Lower lobe of right lung (tissue), 2 donors: ENCODE measurements around the gene ACOXL. TPM values are rescaled to one million over a fixed set of nuclear protein-coding genes. Genes with fewer than 3 reads are reported as not detected.

Experiments used
- ATAC-seq, 2 donors: fragments of 200-7000 bp; cut with Tn5 transposase; one replicate each; pipeline ENCODE4 v1.9.1; 2020 to 2022; ENCODE audit warnings: mild to moderate bottlenecking in 2 of 2, moderate library complexity in 2 of 2
- DNase-seq: peaks from one replicate; pipeline ENCODE4 v3.0.0-alpha.2; 2020
- H3K27ac ChIP-seq: fragments of 200-600 bp; one replicate; pipeline ENCODE4 v1.8.0; 2022
- H3K27me3 ChIP-seq: fragments of 200-600 bp; one replicate; pipeline ENCODE4 v1.8.0; 2022; ENCODE audit warnings: low read depth
- H3K36me3 ChIP-seq: fragments of 200-600 bp; one replicate; pipeline ENCODE4 v1.8.0; 2022; ENCODE audit warnings: mild to moderate bottlenecking
- H3K4me1 ChIP-seq: fragments of 200-600 bp; one replicate; pipeline ENCODE4 v1.8.0; 2022
- H3K4me3 ChIP-seq: fragments of 200-600 bp; one replicate; pipeline ENCODE4 v1.8.0; 2022; ENCODE audit warnings: mild to moderate bottlenecking
- H3K9me3 ChIP-seq: fragments of 200-600 bp; one replicate; pipeline ENCODE4 v1.8.0; 2022
- CTCF ChIP-seq: fragments of 200-600 bp; IDR thresholded peaks from one replicate; pipeline ENCODE4 v1.8.0; 2022; ENCODE audit warnings: antibody characterized with exemption, mild to moderate bottlenecking
- intact Hi-C: fragments of 100-400 bp; cut with DNase I; formaldehyde crosslinking; loops from one replicate; pipeline ENCODE4 v1.11.0; 2022
- total RNA-seq: library from RNA; stranded (reverse); fragmentation: NEBNext Ultra II Directional; extraction: Animal tissue kit (Norgen Biotek cat#: 25700); gene quantifications from one replicate; pipeline ENCODE4 v1.2.1, GENCODE V29; 2021
- donor health status: DM: no; HTN: yes; CAD: no; lungs with severe emphysema.

Gene ACOXL
- total RNA-seq, 1 donor from 2014 or later = 38.5 TPM

GRCh38 chr2:110785439-110785838 lies 53.1 kb downstream of the ACOXL start:
- Histone ChIP-seq H3K36me3 (no peaks in the 10 kb centered on the region), H3K4me3 (no peak overlapping the region), H3K27ac (no peak overlapping the region), H3K9me3 (no peaks in the 10 kb centered on the region), H3K4me1 (no peaks in the 10 kb centered on the region), H3K27me3 (no peaks in the 10 kb centered on the region)
- no peak for TF ChIP-seq CTCF
- intact Hi-C loops = no loop called here
- no peak for ATAC-seq
- no peak for DNase-seq

DNA sequence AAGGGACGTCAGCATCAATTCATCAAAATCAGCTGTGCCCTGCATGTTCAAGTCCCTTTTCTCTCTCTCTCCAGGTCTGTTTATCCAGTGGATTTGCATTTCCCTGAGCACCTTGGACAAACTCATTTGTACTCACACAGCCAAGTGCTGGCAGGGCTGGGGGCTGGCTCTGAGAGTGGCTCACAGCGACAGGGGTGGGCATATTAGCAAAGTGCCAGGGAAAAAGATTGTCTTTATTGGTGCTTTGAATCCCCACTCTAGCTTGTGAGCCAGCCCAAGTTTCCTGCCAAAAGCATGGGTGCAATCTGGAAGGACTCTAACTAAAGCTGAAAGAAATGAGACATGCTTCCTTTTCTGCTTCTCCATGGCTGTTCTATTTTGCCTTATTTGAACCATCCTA lies 56.6 kb downstream of the ACOXL start:
- no peak overlapping the region for H3K27ac ChIP-seq
- DNase-seq (no peak), ATAC-seq (no peak)
- no peaks in the 10 kb centered on the region for H3K9me3 ChIP-seq
- no peaks in the 10 kb centered on the region for H3K4me1 ChIP-seq
- intact Hi-C loops = no loop called here
- H3K27me3 ChIP-seq = no peaks in the 10 kb centered on the region
- H3K4me3 ChIP-seq = no peak overlapping the region
- TF ChIP-seq CTCF = no peak
- H3K36me3 ChIP-seq = no peaks in the 10 kb centered on the region

- ATAC-seq (no peak), DNase-seq (no peak)
- TF ChIP-seq CTCF = no peak
- Histone ChIP-seq H3K9me3 (no peaks in the 10 kb centered on the region), H3K4me3 (no peak overlapping the region), H3K27me3 (no peaks in the 10 kb centered on the region), H3K36me3 (peaks cover 4% of the 10 kb centered on the region), H3K4me1 (no peaks in the 10 kb centered on the region), H3K27ac (no peak overlapping the region)
- intact Hi-C loops = no loop called here
These were observed 57.3 kb downstream of the ACOXL start for GRCh38 chr2:110789706-110790105.

GRCh38 chr2:110790907-110791306 lies 58.5 kb downstream of the ACOXL start:
- no peak for DNase-seq
- no peaks in the 10 kb centered on the region for H3K9me3 ChIP-seq
- TF ChIP-seq CTCF = no peak
- no peaks in the 10 kb centered on the region for H3K4me1 ChIP-seq
- no peak overlapping the region for H3K4me3 ChIP-seq
- intact Hi-C loops = no loop called here
- no peak for ATAC-seq
- no peaks in the 10 kb centered on the region for H3K27me3 ChIP-seq
- H3K27ac ChIP-seq = no peak overlapping the region
- peaks cover 4% of the 10 kb centered on the region for H3K36me3 ChIP-seq

GRCh38 chr2:110791435-110791834 lies 59.1 kb downstream of the ACOXL start:
- TF ChIP-seq CTCF = no peak
- DNase-seq = no peak
- Histone ChIP-seq H3K36me3 (peaks cover 4% of the 10 kb centered on the region), H3K4me3 (no peak overlapping the region), H3K27me3 (no peaks in the 10 kb centered on the region), H3K4me1 (no peaks in the 10 kb centered on the region), H3K27ac (no peak overlapping the region), H3K9me3 (no peaks in the 10 kb centered on the region)
- intact Hi-C loops = no loop called here
- no peak for ATAC-seq

GRCh38 chr2:110793034-110793433 lies 60.7 kb downstream of the ACOXL start:
- TF ChIP-seq CTCF = no peak
- no peaks in the 10 kb centered on the region for H3K9me3 ChIP-seq

More at GRCh38 chr2:110793034-110793433, 60.7 kb downstream of the ACOXL start:
- ATAC-seq (no peak), DNase-seq (no peak)
- H3K36me3 ChIP-seq = peaks cover 4% of the 10 kb centered on the region
- intact Hi-C loops = no loop called here
- no peaks in the 10 kb centered on the region for H3K27me3 ChIP-seq
- no peaks in the 10 kb centered on the region for H3K4me1 ChIP-seq
- no peak overlapping the region for H3K27ac ChIP-seq
- H3K4me3 ChIP-seq = no peak overlapping the region
